ENCODE data around the gene RELN.

The RELN gene

GRCh38 chr7:103648135-103648534 lies 341.3 kb downstream of the RELN start:
- no peak for TF ChIP-seq CTCF (IDR thresholded peaks at IDR 0.05; ENCODE audit: extremely low read depth, missing control alignments)
- no peak for DNase-seq (ENCODE audit: low spot score)

GRCh38 chr7:103644319-103644718 lies 345.1 kb downstream of the RELN start:
- DNase-seq (ENCODE audit: low spot score) = no peak
- no peak for TF ChIP-seq CTCF (IDR thresholded peaks at IDR 0.05; ENCODE audit: extremely low read depth, missing control alignments)

- DNase-seq (ENCODE audit: low spot score) = no peak
Observed at GRCh38 chr7:103640031-103640779, 349.3 kb downstream of the RELN start.

GRCh38 chr7:103637726-103638125 lies 351.7 kb downstream of the RELN start:
- TF ChIP-seq CTCF (IDR thresholded peaks at IDR 0.05; ENCODE audit: extremely low read depth, missing control alignments) = no peak
- no peak for DNase-seq (ENCODE audit: low spot score)

More at GRCh38 chr7:103640031-103640779, 349.3 kb downstream of the RELN start:
- TF ChIP-seq CTCF (IDR thresholded peaks at IDR 0.05; ENCODE audit: extremely low read depth, missing control alignments) = no peak

- DNase-seq (ENCODE audit: low spot score) = no peak
- no peak for TF ChIP-seq CTCF (IDR thresholded peaks at IDR 0.05; ENCODE audit: extremely low read depth, missing control alignments)
Observed at GRCh38 chr7:103637094-103637493, 352.4 kb downstream of the RELN start.

GRCh38 chr7:103636153-103636552 lies 353.3 kb downstream of the RELN start:
- no peak for TF ChIP-seq CTCF (IDR thresholded peaks at IDR 0.05; ENCODE audit: extremely low read depth, missing control alignments)
- DNase-seq (ENCODE audit: low spot score) = no peak

GRCh38 chr7:103632972-103633371 lies 356.5 kb downstream of the RELN start:
- DNase-seq (ENCODE audit: low spot score) = no peak
- TF ChIP-seq CTCF (IDR thresholded peaks at IDR 0.05; ENCODE audit: extremely low read depth, missing control alignments) = no peak

Measured in GM20000 (cell line).